CD1c-positive myeloid dendritic cell (primary cell): ENCODE data around the gene DAG1.

Experiments used
- DNase-seq: peaks from one replicate; pipeline ENCODE4 v3.0.0-alpha.2; 2016; ENCODE audit errors: extremely low spot score

Gene DAG1

GRCh38 chr3:49518016-49518415 is 47.9 kb downstream of the DAG1 start:
- no peak for DNase-seq

- DNase-seq, result no peak
Measured at GRCh38 chr3:49518441-49518840, 48.4 kb downstream of the DAG1 start.

- DNase-seq, result no peak
Measured at GRCh38 chr3:49519296-49519695, 49.2 kb downstream of the DAG1 start.

GRCh38 chr3:49519916-49520385 is 49.9 kb downstream of the DAG1 start:
- DNase-seq, result peak; percentile 49

DNA sequence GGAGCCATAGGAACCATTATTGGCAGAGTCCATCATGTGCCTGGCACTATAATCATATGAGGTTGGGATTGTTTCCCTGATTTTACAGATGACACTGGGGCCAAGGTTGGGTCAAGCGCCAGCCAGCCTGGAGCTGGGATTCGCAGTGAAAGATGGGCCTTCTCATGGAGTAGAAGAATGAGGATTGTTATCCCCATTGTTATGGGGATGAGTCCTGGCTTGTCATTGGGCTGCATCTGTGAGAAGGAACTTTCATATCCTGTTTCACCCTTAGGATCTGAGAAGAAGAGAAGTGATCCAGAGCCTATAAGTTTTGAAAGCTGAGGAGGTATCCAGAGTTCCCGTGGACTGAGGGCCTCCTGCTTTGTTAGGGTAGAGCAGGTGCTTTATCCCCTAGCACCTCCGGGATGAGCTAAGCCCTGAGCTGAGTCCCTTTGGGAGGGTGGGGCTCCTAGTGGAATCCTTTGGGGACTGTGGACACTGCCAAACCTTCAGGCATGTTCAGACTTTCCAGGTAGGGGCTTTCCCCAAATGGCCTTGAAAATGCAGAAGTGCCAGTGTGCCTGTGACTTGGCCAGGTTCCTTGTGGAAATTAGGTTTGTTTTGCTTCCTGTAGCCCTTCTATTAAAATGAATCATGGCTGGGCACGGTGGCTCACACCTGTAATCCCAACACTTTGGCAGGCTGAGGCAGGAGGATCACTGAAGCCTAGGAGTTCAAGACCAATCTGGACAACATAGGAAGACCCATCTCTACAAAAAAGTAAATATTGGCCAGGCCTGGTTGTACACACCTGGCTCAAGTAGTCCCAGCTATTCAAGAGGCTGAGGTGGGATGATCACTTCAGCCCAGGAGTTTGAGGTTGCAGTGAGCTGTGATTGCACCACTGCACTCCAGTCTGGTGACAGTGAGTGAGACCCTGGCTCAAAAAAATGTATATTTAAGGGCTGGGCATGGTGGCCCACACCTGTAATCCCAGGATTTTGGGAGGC is 54.0 kb downstream of the DAG1 start:
- peak; percentile 43 for DNase-seq

GRCh38 chr3:49529567-49529966 is 59.5 kb downstream of the DAG1 start:
- DNase-seq, result no peak

- DNase-seq, result no peak
Measured at GRCh38 chr3:49530231-49530630, 60.2 kb downstream of the DAG1 start.

DNA sequence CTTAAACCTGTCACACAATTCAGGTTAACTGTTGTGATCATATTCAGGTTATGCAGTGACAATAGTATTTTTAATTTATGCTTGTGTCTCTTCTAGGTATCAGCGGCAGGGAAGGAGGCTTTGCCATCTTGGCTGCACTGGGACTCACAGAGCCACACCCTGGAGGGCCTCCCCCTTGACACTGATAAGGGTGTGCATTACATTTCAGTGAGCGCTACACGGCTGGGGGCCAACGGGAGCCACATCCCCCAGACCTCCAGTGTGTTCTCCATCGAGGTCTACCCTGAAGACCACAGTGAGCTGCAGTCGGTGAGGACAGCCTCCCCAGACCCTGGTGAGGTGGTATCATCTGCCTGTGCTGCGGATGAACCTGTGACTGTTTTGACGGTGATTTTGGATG is 60.6 kb downstream of the DAG1 start:
- no peak for DNase-seq

- no peak for DNase-seq
Measured at GRCh38 chr3:49531218-49531617, 61.2 kb downstream of the DAG1 start.

GRCh38 chr3:49531715-49532114 is 61.6 kb downstream of the DAG1 start:
- DNase-seq, result no peak

DNA sequence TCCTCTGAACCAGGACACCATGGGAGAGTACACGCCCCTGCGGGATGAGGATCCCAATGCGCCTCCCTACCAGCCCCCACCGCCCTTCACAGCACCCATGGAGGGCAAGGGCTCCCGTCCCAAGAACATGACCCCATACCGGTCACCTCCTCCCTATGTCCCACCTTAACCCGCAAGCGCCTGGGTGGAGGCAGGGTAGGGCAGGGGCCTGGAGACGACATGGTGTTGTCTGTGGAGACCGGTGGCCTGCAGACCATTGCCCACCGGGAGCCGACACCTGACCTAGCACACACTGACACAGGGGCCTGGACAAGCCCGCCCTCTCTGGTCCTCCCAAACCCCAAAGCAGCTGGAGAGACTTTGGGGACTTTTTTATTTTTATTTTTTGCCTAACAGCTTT is 63.0 kb downstream of the DAG1 start:
- DNase-seq, result no peak

DNA sequence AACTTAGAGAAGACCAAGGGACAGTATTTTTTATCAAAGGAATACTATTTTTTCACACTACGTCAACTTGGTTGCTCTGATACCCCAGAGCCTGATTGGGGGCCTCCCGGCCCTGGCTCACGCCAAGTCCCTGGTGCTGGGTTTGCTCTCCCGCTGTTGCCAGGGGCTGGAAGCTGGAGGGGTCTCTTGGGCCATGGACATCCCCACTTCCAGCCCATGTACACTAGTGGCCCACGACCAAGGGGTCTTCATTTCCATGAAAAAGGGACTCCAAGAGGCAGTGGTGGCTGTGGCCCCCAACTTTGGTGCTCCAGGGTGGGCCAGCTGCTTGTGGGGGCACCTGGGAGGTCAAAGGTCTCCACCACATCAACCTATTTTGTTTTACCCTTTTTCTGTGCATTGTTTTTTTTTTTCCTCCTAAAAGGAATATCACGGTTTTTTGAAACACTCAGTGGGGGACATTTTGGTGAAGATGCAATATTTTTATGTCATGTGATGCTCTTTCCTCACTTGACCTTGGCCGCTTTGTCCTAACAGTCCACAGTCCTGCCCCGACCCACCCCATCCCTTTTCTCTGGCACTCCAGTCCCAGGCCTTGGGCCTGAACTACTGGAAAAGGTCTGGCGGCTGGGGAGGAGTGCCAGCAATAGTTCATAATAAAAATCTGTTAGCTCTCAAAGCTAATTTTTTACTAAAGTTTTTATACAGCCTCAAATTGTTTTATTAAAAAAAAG is 63.9 kb downstream of the DAG1 start:
- no peak for DNase-seq

DNA sequence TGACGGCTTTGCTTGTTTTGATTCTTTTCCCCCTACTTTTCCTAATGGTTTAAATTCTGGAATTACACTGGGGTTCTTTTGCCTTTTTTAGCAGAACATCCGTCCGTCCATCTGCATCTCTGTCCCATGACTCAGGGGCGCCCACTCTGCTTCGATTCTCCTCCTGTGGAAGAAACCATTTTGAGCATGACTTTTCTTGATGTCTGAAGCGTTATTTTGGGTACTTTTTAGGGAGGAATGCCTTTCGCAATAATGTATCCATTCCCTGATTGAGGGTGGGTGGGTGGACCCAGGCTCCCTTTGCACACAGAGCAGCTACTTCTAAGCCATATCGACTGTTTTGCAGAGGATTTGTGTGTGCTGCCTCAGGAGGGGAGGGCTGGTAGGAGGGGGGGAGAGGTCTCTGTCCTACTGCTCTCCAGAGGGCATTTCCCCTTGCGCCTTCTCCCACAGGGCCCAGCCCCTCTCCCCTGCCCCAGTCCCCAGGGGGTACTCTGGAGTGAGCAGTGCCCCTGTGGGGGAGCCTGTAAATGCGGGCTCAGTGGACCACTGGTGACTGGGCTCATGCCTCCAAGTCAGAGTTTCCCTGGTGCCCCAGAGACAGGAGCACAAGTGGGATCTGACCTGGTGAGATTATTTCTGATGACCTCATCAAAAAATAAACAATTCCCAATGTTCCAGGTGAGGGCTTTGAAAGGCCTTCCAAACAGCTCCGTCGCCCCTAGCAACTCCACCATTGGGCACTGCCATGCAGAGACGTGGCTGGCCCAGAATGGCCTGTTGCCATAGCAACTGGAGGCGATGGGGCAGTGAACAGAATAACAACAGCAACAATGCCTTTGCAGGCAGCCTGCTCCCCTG is 64.7 kb downstream of the DAG1 start:
- DNase-seq, result no peak

DNA sequence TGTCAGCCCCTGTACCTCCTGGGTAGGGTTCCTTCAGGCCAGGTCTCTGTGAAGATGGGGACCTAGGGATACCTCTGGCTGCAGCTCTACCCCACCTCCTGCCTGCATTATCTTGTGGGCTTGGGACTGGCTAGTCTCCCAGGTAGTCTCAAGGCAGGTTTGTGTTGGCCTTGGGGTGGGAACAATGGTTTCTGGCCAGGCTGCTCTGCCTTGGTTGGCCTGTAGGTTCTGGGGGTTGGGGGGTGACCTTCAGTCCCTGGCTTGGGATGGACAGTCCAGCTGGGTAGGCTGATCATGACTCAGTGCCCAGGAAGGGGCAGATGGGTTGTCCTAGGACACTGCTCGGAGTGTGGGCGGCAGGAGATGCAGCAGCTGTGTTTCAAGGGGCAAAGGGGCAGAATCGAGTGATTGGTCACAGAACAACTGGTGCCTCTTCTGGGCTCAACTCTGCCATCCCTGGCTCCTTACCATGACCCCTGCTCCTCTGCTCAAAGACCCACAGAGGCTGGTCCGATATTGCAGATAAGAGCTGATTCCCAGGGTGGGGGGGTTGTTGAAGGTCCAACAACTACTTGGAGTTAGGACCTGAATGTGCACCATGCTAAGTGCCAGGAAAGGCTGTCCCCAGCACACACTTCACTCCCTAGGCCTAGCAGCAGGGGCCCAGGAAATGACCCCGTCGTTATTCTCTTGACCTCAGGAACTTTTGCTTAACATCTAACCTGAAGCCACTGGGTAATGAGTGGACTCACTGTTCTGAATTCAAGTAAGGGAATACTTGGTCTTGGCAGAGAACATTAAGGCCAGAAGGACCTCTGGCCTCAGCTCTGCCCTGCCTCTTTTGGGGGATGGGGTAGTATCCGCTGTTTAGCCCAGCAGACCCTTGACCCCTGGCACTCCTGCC is 66.2 kb downstream of the DAG1 start:
- no peak for DNase-seq

DNA sequence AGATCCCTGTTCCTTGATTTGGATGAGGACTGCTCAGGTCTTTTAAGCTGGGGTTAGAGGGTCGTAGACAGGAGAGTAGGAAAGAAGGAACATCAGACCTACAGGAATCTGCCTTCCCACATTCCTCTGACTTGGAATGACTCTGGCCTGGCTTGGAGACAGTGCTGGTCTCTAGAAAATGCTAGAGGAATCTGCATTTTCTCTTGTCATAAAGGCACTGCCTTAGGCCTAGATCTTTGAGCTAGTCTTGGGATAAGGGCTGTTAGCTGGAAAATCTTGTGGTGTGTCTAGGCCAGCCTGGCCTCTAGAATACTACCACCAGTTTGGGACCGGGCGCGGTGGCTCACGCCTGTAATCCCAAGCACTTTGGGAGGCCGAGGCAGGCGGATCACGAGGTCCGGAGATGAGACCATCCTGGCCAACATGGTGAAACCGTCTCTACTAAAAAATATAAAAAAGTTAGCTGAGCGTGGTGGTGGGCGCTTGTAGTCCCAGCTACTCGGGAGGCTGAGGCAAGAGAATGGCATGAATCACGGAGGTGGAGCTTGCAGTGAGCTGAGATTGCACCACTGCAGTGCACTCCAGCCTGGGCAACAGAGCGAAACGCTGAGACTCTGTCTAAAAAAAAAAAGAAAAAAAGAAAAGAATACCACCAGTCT is 66.9 kb downstream of the DAG1 start:
- no peak for DNase-seq

DNA sequence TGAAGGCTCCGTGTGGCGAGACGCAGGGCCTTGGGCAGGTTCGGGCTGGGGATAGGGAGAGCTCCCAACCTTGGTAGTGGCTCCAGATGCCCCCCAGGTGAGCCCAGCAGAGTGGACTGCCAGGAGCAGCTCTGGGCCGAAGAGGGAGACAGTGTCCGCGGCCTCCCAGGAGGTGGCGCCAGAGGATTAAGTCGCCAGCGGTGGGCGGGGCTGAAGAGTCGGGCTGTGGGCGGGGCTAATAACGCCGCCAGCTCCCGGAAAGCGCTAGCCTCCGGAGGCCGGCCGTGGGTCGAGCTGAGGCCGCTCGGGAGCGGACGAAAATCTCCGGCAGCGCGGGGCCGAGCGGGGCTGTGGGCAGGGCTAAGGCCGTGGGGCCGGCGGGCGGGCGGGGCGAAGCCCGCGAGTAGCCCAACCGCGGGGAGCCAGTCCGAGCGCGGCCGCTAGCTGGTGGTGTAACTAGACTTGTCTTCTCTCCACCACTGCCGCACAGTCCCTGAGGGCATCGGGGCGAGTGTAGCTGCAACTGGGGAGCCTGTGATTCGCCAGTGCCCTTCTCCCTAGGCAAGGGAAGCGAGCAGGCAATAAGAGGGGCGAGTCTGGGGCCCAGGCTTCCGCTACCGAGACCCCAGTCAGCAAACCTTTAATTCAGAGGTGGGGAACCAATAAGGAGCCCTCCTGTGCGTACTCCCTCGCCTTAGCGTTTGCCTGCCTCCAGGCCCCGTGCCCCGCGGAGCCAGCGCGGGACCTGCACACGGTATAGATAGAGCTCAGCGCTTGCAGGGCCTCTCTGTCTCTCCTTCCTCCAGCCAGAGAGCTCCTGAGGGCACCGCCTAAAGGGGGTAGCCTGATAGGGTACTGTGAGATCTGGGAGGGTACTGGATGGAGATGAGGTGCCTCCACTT is 69.8 kb downstream of the DAG1 start:
- DNase-seq, result peak; percentile 98

GRCh38 chr3:49552087-49552486 is 82.0 kb downstream of the DAG1 start:
- DNase-seq, result no peak

DNA sequence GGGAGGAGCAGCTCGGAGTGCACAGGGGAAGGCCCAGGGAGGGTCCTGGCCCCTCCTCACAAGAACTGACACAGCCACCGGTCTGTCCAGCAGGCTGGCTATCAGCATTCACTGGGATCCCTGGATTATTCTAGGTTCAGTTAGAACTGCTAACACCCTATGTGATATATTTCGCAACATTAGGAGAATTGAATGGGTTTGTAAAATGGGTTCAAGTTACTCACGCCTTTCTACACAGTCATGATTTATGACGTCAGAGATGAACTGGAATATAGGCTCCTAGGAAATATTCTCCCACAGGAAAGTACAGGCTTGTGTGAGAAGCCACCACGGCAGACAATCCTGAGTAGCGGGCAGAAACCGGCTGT is 83.2 kb downstream of the DAG1 start:
- no peak for DNase-seq
